ENCODE measurements around the gene OTOP3. TPM values are rescaled to one million over a fixed set of nuclear protein-coding genes. Genes with fewer than 3 reads are reported as not detected.

OTOP3 gene
- total RNA-seq, 6 donors from 2014 or later, result not detected

DNA sequence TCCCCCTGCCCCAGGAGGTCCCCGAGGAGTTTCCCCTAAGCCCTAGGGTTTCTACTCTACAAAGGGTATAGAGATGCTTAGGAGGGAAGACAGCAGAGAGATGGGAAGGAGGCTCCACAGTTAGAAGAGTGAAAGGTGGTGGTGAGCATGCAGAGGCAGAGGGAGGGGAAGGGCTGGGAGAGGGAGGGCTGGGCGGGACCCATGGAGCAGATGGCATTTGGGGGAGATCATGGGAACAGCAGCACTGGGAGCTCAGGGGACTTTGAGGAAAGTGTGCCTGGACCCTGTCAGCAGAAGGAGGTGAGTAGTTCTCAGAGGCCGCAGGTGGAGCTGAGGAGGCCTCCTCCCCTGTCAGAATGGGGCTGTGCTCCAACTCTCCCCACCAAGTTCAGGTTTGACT lies 650 bp upstream of the OTOP3 start:
- peaks cover 3 to 24% (median 7%) of the 10 kb centered on the region in 4 donors for H3K27me3 ChIP-seq
- H3K9me3 ChIP-seq, result no peaks in the 10 kb centered on the region
- DNase-seq (no peak), ATAC-seq (ENCODE audit: low FRiP score in 2 of 2) (no peak)
- WGBS, 2 donors, result 73 to 74% methylated on average over 3 of the region's 3 CpGs
- H3K36me3 ChIP-seq, result no peaks in the 10 kb centered on the region
- no peak overlapping the region for H3K4me3 ChIP-seq
- TF ChIP-seq CTCF (IDR thresholded peaks at IDR 0.05) (no peak), EP300 (IDR thresholded peaks at IDR 0.05) (no peak), POLR2AphosphoS5 (IDR thresholded peaks at IDR 0.05) (no peak), POLR2A (IDR thresholded peaks at IDR 0.05) (no peak)
- no peak overlapping the region for H3K27ac ChIP-seq
- H3K4me1 ChIP-seq, result peaks cover 0 to 12% (median 11%) of the 10 kb centered on the region in 4 donors

GRCh38 chr17:74936470-74936799 lies 737 bp downstream of the OTOP3 start:
- peaks cover 3 to 24% (median 7%) of the 10 kb centered on the region in 4 donors for H3K27me3 ChIP-seq
- no peaks in the 10 kb centered on the region for H3K9me3 ChIP-seq
- 18 to 42% methylated on average over 3 to 11 of the region's 12 CpGs for WGBS, 2 donors
- no peak overlapping the region for H3K4me3 ChIP-seq
- H3K36me3 ChIP-seq, result no peaks in the 10 kb centered on the region
- H3K27ac ChIP-seq, result no peak overlapping the region
- no peak for TF ChIP-seq POLR2AphosphoS5 (IDR thresholded peaks at IDR 0.05)
- no peak for TF ChIP-seq POLR2A (IDR thresholded peaks at IDR 0.05)
- TF ChIP-seq CTCF (IDR thresholded peaks at IDR 0.05), result no peak
- no peak for TF ChIP-seq EP300 (IDR thresholded peaks at IDR 0.05)
- ATAC-seq (ENCODE audit: low FRiP score in 2 of 2), result no peak
- H3K4me1 ChIP-seq, result peaks cover 0 to 12% (median 11%) of the 10 kb centered on the region in 4 donors
- DNase-seq, result no peak

DNA sequence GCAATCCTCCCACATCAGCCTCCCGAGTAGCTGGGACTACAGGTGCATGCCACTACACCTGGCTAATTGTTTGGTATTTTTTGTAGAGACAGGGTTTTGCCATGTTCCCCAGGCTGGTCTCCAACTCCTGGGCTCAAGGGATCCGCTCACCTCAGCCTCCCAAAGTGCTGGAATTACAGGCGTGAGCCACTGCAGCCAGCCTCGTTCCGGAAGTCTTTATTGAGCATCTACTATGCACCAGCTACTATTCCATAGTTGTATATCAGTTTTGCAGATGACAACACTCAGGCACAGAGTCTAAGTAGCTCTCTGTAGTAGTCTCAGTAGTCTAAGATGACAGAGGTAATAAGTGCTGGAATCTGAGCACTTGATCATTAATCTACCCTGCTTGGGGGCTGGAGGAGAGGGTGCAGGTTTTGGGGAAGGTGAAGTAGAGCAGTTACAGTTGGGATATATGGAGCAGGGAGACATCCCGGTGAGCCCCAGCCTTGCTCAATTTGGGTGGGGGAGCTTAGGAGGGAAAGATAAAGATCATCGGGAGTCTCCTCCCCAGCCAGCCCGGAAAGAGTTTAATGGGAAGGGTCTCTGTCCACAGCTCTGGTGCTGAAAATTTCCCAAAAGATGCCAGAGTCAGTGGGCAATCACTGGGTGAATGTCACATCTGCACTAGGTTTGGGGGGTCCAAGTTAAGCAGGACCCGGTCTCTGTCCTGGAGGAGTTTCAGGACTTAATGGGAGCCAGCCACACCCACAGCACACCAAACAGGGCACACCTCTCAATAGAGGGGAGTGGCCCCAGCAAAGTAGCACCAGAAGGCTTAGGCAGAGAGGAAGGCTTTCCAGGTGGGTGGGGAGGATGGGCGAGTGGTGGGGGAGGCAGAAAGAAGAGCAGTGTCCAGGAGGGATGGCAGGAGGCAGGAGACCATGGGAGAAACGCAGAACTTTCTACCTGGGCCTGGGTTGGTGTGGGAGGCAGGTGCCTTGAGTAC lies 1.7 kb downstream of the OTOP3 start:
- Histone ChIP-seq H3K27ac (no peak overlapping the region), H3K36me3 (no peaks in the 10 kb centered on the region), H3K4me3 (no peak overlapping the region), H3K27me3 (peaks cover 3 to 24% (median 7%) of the 10 kb centered on the region in 4 donors), H3K4me1 (peaks cover 0 to 12% (median 11%) of the 10 kb centered on the region in 4 donors), H3K9me3 (no peaks in the 10 kb centered on the region)
- no peak for DNase-seq
- no peak for ATAC-seq (ENCODE audit: low FRiP score in 2 of 2)
- no peak for TF ChIP-seq EP300 (IDR thresholded peaks at IDR 0.05)
- no peak for TF ChIP-seq CTCF (IDR thresholded peaks at IDR 0.05)
- no peak for TF ChIP-seq POLR2AphosphoS5 (IDR thresholded peaks at IDR 0.05)
- TF ChIP-seq POLR2A (IDR thresholded peaks at IDR 0.05), result no peak
- WGBS, 2 donors, result 40 to 52% methylated on average over 10 to 11 of the region's 11 CpGs

GRCh38 chr17:74938194-74938950 lies 2.7 kb downstream of the OTOP3 start:
- H3K36me3 ChIP-seq, result no peaks in the 10 kb centered on the region
- H3K9me3 ChIP-seq, result no peaks in the 10 kb centered on the region
- no peak for TF ChIP-seq EP300 (IDR thresholded peaks at IDR 0.05)
- TF ChIP-seq CTCF (IDR thresholded peaks at IDR 0.05), result no peak
- no peak for TF ChIP-seq POLR2AphosphoS5 (IDR thresholded peaks at IDR 0.05)
- no peak for TF ChIP-seq POLR2A (IDR thresholded peaks at IDR 0.05)
- ATAC-seq (ENCODE audit: low FRiP score in 2 of 2) (no peak), DNase-seq (no peak)
- H3K27ac ChIP-seq, result no peak overlapping the region
- H3K4me1 ChIP-seq, result peaks cover 0 to 12% (median 11%) of the 10 kb centered on the region in 4 donors
- H3K27me3 ChIP-seq, result peaks cover 3 to 24% (median 7%) of the 10 kb centered on the region in 4 donors
- no peak overlapping the region for H3K4me3 ChIP-seq
- 68 to 74% methylated on average over 8 of the region's 8 CpGs for WGBS, 2 donors
